ENCODE data around the gene SERPINA10. TPM values are rescaled to one million over a fixed set of nuclear protein-coding genes. Genes with fewer than 3 reads are reported as not detected.

SERPINA10 gene
- total RNA-seq (2014; rRNA removed; shearing (Covaris generic); ENCODE audit: low replicate concordance) = not detected in 2 replicates

- Histone ChIP-seq H3K27me3 (no peaks in the 10 kb centered on the region), H3K4me3 (no peak within 1 kb of the TSS), H3K36me3 (no peaks in the 10 kb centered on the region), H3K9me3 (no peaks in the 10 kb centered on the region)
- no peak for DNase-seq
Measured at GRCh38 chr14:94292872-94293577, at the start of gene SERPINA10. SERPINA10 (minus strand) TSS chr14:94293268; CDS start chr14:94290593, 2,675 bp downstream.

GRCh38 chr14:94342334-94342934 is 49.4 kb upstream of the SERPINA10 start:
- Histone ChIP-seq H3K36me3 (no peaks in the 10 kb centered on the region), H3K27me3 (no peaks in the 10 kb centered on the region), H3K9me3 (no peaks in the 10 kb centered on the region), H3K4me3 (no peak overlapping the region)
- peak; percentile 94 for DNase-seq

- H3K36me3 ChIP-seq = no peaks in the 10 kb centered on the region
- peak; percentile 41 for DNase-seq
- H3K4me3 ChIP-seq = no peak overlapping the region
- H3K27me3 ChIP-seq = no peaks in the 10 kb centered on the region
- H3K9me3 ChIP-seq = no peaks in the 10 kb centered on the region
Measured at GRCh38 chr14:94341656-94342333, 48.7 kb upstream of the SERPINA10 start.

GRCh38 chr14:94340533-94340932 is 47.5 kb upstream of the SERPINA10 start:
- H3K9me3 ChIP-seq = no peaks in the 10 kb centered on the region
- DNase-seq = no peak
- no peaks in the 10 kb centered on the region for H3K36me3 ChIP-seq
- H3K4me3 ChIP-seq = no peak overlapping the region
- no peaks in the 10 kb centered on the region for H3K27me3 ChIP-seq

GRCh38 chr14:94338023-94338422 is 45.0 kb upstream of the SERPINA10 start:
- Histone ChIP-seq H3K9me3 (no peaks in the 10 kb centered on the region), H3K36me3 (no peaks in the 10 kb centered on the region), H3K4me3 (no peak overlapping the region), H3K27me3 (no peaks in the 10 kb centered on the region)
- no peak for DNase-seq

GRCh38 chr14:94337274-94337673 is 44.2 kb upstream of the SERPINA10 start:
- no peaks in the 10 kb centered on the region for H3K9me3 ChIP-seq
- peak; percentile 54 for DNase-seq
- no peaks in the 10 kb centered on the region for H3K36me3 ChIP-seq
- no peaks in the 10 kb centered on the region for H3K27me3 ChIP-seq
- H3K4me3 ChIP-seq = no peak overlapping the region

- DNase-seq = no peak
- no peak overlapping the region for H3K4me3 ChIP-seq
- H3K36me3 ChIP-seq = no peaks in the 10 kb centered on the region
- H3K9me3 ChIP-seq = no peaks in the 10 kb centered on the region
- no peaks in the 10 kb centered on the region for H3K27me3 ChIP-seq
Measured at GRCh38 chr14:94334872-94335271, 41.8 kb upstream of the SERPINA10 start.

GRCh38 chr14:94332587-94332986 is 39.5 kb upstream of the SERPINA10 start:
- no peak for DNase-seq
- H3K9me3 ChIP-seq = no peaks in the 10 kb centered on the region
- H3K27me3 ChIP-seq = no peaks in the 10 kb centered on the region
- H3K36me3 ChIP-seq = no peaks in the 10 kb centered on the region
- no peak overlapping the region for H3K4me3 ChIP-seq

- H3K4me3 ChIP-seq = no peak overlapping the region
- DNase-seq = no peak
- H3K36me3 ChIP-seq = no peaks in the 10 kb centered on the region
- H3K27me3 ChIP-seq = no peaks in the 10 kb centered on the region
- H3K9me3 ChIP-seq = no peaks in the 10 kb centered on the region
Measured at GRCh38 chr14:94332063-94332583, 39.1 kb upstream of the SERPINA10 start.

- Histone ChIP-seq H3K4me3 (no peak overlapping the region), H3K36me3 (no peaks in the 10 kb centered on the region), H3K27me3 (no peaks in the 10 kb centered on the region), H3K9me3 (no peaks in the 10 kb centered on the region)
- no peak for DNase-seq
Measured at GRCh38 chr14:94331462-94331861, 38.4 kb upstream of the SERPINA10 start.

- Histone ChIP-seq H3K27me3 (no peaks in the 10 kb centered on the region), H3K4me3 (no peak overlapping the region), H3K9me3 (no peaks in the 10 kb centered on the region), H3K36me3 (no peaks in the 10 kb centered on the region)
- DNase-seq = peak; percentile 84
Measured at GRCh38 chr14:94330857-94331256, 37.8 kb upstream of the SERPINA10 start.

- Histone ChIP-seq H3K4me3 (no peak overlapping the region), H3K9me3 (no peaks in the 10 kb centered on the region), H3K36me3 (no peaks in the 10 kb centered on the region), H3K27me3 (no peaks in the 10 kb centered on the region)
- DNase-seq = no peak
Measured at GRCh38 chr14:94330432-94330831, 37.4 kb upstream of the SERPINA10 start.

GRCh38 chr14:94329857-94330256 is 36.8 kb upstream of the SERPINA10 start:
- no peak overlapping the region for H3K4me3 ChIP-seq
- no peaks in the 10 kb centered on the region for H3K9me3 ChIP-seq
- H3K27me3 ChIP-seq = no peaks in the 10 kb centered on the region
- no peaks in the 10 kb centered on the region for H3K36me3 ChIP-seq
- DNase-seq = no peak

GRCh38 chr14:94328196-94328595 is 35.1 kb upstream of the SERPINA10 start:
- H3K9me3 ChIP-seq = no peaks in the 10 kb centered on the region
- no peak for DNase-seq
- H3K36me3 ChIP-seq = no peaks in the 10 kb centered on the region
- H3K4me3 ChIP-seq = no peak overlapping the region
- H3K27me3 ChIP-seq = no peaks in the 10 kb centered on the region

GRCh38 chr14:94322648-94323570 is 29.8 kb upstream of the SERPINA10 start, which contains the start of gene SERPINA6:
SERPINA6 (minus strand) TSS chr14:94323336; CDS start chr14:94314648, 8,688 bp downstream.
- Histone ChIP-seq H3K9me3 (no peaks in the 10 kb centered on the region), H3K4me3 (no peak within 1 kb of the TSS), H3K27me3 (no peaks in the 10 kb centered on the region), H3K36me3 (no peaks in the 10 kb centered on the region)
- peak; percentile 44 for DNase-seq

Data from MG63 (cell line).